HS-27A (cell line): ENCODE data around the gene MBNL2.

Experiments
- DNase-seq: peaks from one replicate; pipeline ENCODE4 v3.0.0-alpha.2; 2012; ENCODE audit warnings: low read depth, missing footprints

Gene MBNL2

GRCh38 chr13:97234236-97234635, 12.1 kb downstream of the MBNL2 start:
- DNase-seq = no peak

- no peak for DNase-seq
Measured at GRCh38 chr13:97234742-97235141, 12.6 kb downstream of the MBNL2 start.

GRCh38 chr13:97235549-97236231, 13.6 kb downstream of the MBNL2 start:
- no peak for DNase-seq

- DNase-seq = no peak
Measured at GRCh38 chr13:97237388-97237787, 15.3 kb downstream of the MBNL2 start.

- DNase-seq = no peak
Measured at GRCh38 chr13:97238432-97238831, 16.3 kb downstream of the MBNL2 start.

- no peak for DNase-seq
Measured at GRCh38 chr13:97238883-97239282, 16.8 kb downstream of the MBNL2 start.

- no peak for DNase-seq
Measured at GRCh38 chr13:97239306-97239705, 17.2 kb downstream of the MBNL2 start.

- DNase-seq = no peak
Measured at GRCh38 chr13:97239943-97240787, 18.0 kb downstream of the MBNL2 start.

- no peak for DNase-seq
Measured at GRCh38 chr13:97240788-97241734, 18.9 kb downstream of the MBNL2 start.

- DNase-seq = no peak
Measured at GRCh38 chr13:97241761-97242160, 19.6 kb downstream of the MBNL2 start.

- DNase-seq = no peak
Measured at GRCh38 chr13:97242755-97243497, 20.8 kb downstream of the MBNL2 start.

GRCh38 chr13:97243915-97244781, 22.0 kb downstream of the MBNL2 start:
- DNase-seq = no peak

GRCh38 chr13:97245011-97245410, 22.9 kb downstream of the MBNL2 start:
- no peak for DNase-seq

GRCh38 chr13:97246596-97247158, 24.5 kb downstream of the MBNL2 start:
- no peak for DNase-seq

GRCh38 chr13:97248243-97248642, 26.1 kb downstream of the MBNL2 start:
- no peak for DNase-seq

GRCh38 chr13:97249093-97249795, 27.1 kb downstream of the MBNL2 start:
- DNase-seq = no peak

GRCh38 chr13:97249796-97250495, 27.8 kb downstream of the MBNL2 start:
- no peak for DNase-seq

GRCh38 chr13:97250560-97250959, 28.4 kb downstream of the MBNL2 start:
- DNase-seq = no peak

GRCh38 chr13:97252735-97253134, 30.6 kb downstream of the MBNL2 start:
- DNase-seq = no peak
